Stimulated activated CD8-positive, alpha-beta memory T cell treated with anti-CD3 and anti-CD28 coated beads, Interleukin-2, amount 100 ng/mL, for 1 hour (primary cell): ENCODE data around the gene IQSEC1.

Experiments used
- DNase-seq, 2 donors: peaks; one replicate each; pipeline ENCODE4 v3.0.0-alpha.2; 2020; ENCODE audit warnings: low read depth in 2 of 2

Gene IQSEC1

DNA sequence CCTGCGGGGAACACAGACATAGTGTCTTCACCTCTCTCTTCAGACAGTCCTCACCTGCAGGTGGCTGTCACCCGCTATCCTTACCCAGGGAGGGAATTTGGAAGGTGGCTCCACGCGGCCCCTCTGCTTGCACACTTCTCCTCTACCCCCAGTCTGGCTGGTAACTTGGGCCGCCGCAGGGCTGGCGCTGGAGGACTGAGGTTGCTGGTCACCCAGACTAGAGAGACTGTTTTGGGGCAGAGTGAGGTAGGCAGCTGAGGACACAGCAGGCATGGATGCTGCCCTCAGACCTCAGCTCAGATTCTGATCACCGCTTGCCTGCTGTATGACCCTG lies 12.6 kb upstream of the IQSEC1 start:
- no peak for DNase-seq

GRCh38 chr3:13085081-13085845 lies 12.0 kb upstream of the IQSEC1 start:
- DNase-seq = no peak

GRCh38 chr3:13083898-13084297 lies 10.7 kb upstream of the IQSEC1 start:
- no peak for DNase-seq

DNA sequence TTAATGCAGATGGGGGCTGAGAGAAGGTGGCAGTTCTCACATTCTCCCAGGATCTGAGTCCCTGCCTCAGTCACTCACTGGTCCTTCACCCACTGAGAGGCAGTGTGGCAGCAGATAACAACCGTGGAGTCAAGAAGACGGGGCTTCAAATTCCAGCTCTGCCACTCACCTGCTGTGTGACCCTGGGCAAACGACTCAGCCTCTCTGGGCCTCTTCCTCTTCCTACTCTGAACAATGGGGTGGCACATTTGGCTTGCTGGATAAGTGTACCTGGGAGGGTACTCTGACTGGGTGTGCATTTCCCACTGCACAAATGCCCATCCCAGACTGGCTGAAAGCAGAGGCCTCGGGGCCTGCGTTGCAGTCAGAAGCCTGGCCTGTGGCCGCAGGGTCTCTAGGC lies 10.0 kb upstream of the IQSEC1 start:
- DNase-seq = no peak

DNA sequence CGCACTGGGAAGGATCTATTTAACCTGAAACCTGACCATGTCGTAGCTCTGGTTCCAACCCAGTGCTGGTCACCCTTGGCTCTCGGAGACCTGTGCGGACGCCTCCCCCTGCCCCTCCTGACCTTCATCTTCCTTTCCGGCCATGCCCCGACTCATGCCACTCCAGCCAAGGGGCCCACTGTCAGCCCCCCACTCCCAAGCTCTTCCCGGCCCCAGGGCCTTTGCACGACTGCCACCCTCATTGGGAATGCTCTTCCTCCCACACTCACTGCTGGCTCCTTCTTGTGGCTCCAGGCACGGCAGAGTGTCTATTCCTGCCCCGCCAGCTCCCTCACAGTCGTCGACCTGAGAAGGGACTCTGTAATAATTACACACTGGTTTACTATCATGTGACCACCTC lies 9.4 kb upstream of the IQSEC1 start:
- DNase-seq = no peak

DNA sequence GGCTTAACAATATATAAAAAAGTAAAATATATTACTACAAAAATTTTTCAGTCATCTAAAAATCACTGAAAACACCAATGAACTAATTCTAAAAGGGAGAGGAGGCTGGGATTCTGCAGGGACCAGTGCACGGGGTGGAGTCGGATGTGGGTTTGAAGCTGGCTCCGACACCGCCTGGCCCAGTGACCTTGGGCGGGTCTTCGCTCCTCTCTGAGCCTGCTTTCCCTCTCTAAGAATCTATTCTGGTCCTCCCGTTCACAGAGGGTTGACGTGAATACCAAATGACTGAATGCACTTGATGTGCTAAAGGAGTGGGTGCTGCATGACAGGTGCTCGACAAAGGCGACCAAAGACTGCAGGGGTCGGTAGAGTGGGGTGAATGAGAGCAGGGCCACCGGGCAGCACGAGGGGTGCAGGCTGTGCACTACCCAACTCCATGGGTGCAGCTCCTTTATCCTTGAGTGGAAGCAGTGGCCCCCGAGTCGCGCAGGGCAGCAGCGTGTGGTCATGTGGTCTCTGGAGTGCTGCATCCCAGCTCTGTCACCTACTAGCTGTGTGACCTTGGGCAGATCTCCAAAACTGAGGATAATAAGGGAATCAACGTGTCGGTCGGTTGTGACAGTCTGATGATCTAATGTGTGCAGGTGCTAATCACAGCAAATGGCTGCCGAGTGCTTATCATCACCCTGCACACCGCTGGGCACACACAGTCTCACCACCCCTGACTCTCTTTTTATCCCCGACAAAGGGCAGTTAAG lies 8.6 kb upstream of the IQSEC1 start:
- no peak for DNase-seq

DNA sequence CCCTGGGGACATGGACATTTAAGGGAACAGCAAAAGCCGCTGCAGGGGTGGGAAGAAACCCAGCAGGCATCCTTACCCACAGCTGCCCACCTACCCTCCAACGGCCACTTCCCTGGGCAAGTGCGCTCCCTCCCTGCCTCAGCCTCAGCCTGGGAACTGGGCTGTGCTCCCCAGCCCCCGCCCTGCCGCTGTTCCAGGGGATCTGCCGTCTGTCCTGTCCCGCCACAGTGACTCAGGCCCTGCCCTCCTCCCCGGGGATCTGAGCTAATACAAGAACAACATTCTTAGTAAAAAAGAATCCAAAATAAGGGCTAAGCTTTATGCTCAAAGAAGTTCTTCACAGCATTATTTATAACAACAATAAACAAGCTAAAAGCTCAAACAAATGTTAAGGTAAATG lies 7.4 kb upstream of the IQSEC1 start:
- DNase-seq = no peak

- DNase-seq = no peak
Observed at GRCh38 chr3:13080026-13080425, 6.8 kb upstream of the IQSEC1 start.

- DNase-seq = no peak
Observed at GRCh38 chr3:13079510-13079909, 6.3 kb upstream of the IQSEC1 start.

GRCh38 chr3:13079051-13079450 lies 5.8 kb upstream of the IQSEC1 start:
- no peak for DNase-seq

DNA sequence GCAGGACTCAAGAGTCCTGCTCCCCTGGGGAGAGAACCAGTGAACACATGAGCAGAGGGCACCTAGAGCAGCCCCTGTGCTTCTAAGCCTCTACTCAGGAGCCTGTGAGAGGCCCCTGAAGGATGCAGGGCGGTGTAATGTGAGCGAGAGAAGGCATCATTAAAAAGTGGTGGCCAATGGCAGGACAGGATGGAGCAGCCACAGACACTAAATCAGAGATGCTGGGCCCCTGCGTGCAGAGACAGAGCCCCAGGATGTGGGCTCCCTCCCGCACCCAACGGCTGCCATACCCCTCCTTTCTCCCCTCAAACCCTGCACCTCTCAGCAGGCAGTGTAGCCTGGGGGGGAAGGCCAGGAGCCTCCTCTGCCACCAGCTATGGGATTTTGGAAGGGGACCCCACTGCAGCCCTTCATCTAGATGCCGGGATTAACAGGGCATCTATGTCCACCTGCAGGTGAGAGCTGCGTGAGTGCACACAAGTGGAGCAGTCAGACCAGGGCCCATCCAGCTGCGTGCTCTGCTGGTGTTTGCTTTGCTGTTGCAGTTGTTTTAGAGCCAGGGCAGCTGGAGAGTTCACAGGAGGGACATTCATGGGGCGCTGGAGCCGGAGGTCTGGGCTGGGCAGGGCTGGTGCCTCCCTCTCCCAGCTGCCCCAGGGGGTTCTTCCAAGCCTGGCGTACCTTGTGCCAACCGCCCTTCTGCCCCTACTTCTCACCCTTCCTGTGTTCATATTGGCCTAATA lies 5.1 kb upstream of the IQSEC1 start:
- no peak for DNase-seq

GRCh38 chr3:13077431-13078162 lies 4.4 kb upstream of the IQSEC1 start:
- no peak for DNase-seq

- DNase-seq = no peak
Observed at GRCh38 chr3:13075986-13076654, 2.9 kb upstream of the IQSEC1 start.

DNA sequence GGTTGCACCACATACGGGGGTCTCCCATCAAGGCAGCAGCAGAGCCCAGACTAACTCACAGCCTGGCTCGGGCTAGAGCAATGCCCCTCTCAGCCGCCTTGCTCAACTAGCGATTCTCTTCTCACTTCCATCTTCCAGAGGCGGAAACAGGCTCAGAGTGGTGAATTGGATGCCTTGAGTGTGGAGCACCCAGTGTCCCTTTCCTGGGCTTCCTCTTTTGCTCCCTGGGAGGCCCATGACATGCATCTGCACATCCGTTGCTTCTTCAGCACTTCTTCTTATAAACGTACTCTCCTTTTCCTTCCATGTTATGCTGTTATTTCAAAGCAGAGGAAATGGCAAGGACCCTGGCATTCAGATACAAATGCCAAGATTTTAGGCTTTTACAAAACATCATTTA lies 2.1 kb upstream of the IQSEC1 start:
- no peak for DNase-seq

GRCh38 chr3:13074006-13074375 lies 762 bp upstream of the IQSEC1 start:
- DNase-seq = no peak

GRCh38 chr3:13072600-13073325 lies 466 bp downstream of the IQSEC1 start:
- DNase-seq = no peak

DNA sequence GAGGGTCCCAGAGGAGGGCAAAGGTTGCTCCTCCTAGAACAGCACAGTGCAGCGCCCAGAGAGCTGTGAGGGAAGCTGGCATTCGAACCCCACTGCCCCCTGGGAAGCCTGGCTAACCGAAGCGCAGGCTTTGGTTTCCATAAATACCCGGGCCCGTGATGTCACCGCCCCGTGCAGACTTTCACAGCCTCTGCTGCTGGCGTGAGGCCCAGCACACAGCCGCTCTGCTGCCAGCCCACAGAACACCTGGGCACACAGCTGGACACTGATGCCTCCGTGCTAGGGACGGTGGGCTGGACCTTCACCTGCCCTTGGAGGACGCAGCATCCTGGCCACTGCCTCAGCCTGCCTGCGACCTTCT lies 1.0 kb downstream of the IQSEC1 start:
- no peak for DNase-seq

DNA sequence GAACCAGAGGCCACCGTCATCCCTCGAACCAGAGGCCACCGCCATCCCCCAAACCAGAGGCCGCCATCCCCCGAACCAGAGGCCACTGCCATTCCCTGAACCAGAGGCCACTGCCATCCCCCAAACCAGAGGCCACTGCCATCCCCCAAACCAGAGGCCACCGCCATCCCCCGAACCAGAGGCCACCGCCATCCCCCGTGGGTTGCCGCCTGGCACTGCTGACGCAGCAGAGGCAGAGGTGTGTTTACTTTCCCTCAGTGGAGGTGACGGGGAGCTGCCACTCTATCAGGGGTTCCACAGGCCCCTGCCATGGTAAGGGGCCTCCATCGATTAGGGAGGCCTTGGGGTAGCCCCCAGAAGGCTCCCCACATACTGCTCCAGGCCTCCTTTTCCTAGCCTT lies 1.5 kb downstream of the IQSEC1 start:
- DNase-seq = no peak

DNA sequence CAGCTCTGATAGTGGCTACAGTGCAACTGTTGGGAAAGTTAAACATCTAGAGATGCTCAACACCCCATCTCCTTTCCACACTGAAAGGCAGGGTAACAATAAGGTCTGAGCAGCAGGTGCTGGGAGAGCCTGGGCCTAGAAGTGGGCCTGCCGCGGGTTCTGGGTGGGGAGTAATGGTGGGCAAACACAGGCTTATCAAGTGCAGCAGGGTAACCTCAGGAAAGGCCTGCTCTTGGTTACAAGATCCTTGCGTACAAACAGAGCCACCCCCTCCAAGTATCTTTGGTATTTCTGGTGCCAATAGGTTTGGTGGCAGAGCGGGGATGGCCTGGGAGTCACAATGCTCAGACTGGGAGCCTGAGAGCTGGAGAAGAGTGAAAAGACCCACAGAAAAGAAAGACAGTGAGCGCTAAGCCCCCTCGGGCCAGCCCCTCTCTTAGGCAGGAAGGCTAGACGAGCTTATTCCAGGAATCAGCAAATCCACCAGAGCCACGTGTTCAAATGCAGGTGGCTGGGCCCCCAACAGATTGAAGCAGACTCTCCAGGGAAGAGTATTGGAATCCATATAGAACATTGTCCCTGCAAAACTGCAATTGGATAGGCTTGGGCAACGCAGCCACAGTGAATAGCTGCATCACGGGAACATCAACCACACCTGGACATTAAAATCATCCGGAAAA lies 2.7 kb downstream of the IQSEC1 start:
- no peak for DNase-seq

GRCh38 chr3:13069495-13069894 lies 3.7 kb downstream of the IQSEC1 start:
- DNase-seq = peak in 1 of 2 donors; percentile 13
